Epithelial cell of proximal tubule (primary cell): ENCODE measurements around the gene ZNF76. TPM values are rescaled to one million over a fixed set of nuclear protein-coding genes. Genes with fewer than 3 reads are reported as not detected.

Experiments
- DNase-seq: peaks from one replicate; pipeline ENCODE4 v3.0.0-alpha.2; 2011; ENCODE audit warnings: low read depth
- H3K4me3 ChIP-seq: 2 replicates; pipeline ENCODE4 v1.5.1; 2011; ENCODE audit warnings: low read depth, mild to moderate bottlenecking, low read length
- CTCF ChIP-seq: conservative IDR thresholded peaks from 2 replicates; pipeline ENCODE4 v1.5.1; 2012; ENCODE audit warnings: low read depth, mild to moderate bottlenecking, low read length
- total RNA-seq: library from RNA; depleted of rRNA; stranded (reverse); fragments of >200 nt; gene quantifications from 2 replicates; pipeline ENCODE4 v1.2.3, GENCODE V29; 2015

The ZNF76 gene
- total RNA-seq, 1 donor from 2014 or later: 11.5 TPM

- no peak for DNase-seq
- no peak overlapping the region for H3K4me3 ChIP-seq
- no peak for TF ChIP-seq CTCF
These were observed 19.2 kb downstream of the ZNF76 start for GRCh38 chr6:35278708-35279107.

- TF ChIP-seq CTCF: no peak
- no peak overlapping the region for H3K4me3 ChIP-seq
- no peak for DNase-seq
These were observed 21.4 kb downstream of the ZNF76 start for GRCh38 chr6:35280903-35281302.

- no peak for DNase-seq
- H3K4me3 ChIP-seq: no peak overlapping the region
- TF ChIP-seq CTCF: no peak
These were observed 22.9 kb downstream of the ZNF76 start for GRCh38 chr6:35282472-35282871.

GRCh38 chr6:35283361-35283760 is 23.8 kb downstream of the ZNF76 start:
- H3K4me3 ChIP-seq: no peak overlapping the region
- no peak for TF ChIP-seq CTCF
- no peak for DNase-seq

- no peak overlapping the region for H3K4me3 ChIP-seq
- no peak for TF ChIP-seq CTCF
- DNase-seq: no peak
These were observed 28.3 kb downstream of the ZNF76 start for GRCh38 chr6:35287671-35288396.

- no peak for TF ChIP-seq CTCF
These were observed 29.3 kb downstream of the ZNF76 start for GRCh38 chr6:35288834-35289233.

GRCh38 chr6:35291491-35291890 is 32.0 kb downstream of the ZNF76 start:
- no peak for TF ChIP-seq CTCF
- DNase-seq: no peak
- no peak overlapping the region for H3K4me3 ChIP-seq

More at GRCh38 chr6:35288834-35289233, 29.3 kb downstream of the ZNF76 start:
- H3K4me3 ChIP-seq: no peak overlapping the region
- DNase-seq: no peak
